Measurements from ENCODE around the gene BICDL2.
A peak's percentile ranks its signal among the peaks of the same experiment; 100 is the strongest.

The BICDL2 gene

DNA sequence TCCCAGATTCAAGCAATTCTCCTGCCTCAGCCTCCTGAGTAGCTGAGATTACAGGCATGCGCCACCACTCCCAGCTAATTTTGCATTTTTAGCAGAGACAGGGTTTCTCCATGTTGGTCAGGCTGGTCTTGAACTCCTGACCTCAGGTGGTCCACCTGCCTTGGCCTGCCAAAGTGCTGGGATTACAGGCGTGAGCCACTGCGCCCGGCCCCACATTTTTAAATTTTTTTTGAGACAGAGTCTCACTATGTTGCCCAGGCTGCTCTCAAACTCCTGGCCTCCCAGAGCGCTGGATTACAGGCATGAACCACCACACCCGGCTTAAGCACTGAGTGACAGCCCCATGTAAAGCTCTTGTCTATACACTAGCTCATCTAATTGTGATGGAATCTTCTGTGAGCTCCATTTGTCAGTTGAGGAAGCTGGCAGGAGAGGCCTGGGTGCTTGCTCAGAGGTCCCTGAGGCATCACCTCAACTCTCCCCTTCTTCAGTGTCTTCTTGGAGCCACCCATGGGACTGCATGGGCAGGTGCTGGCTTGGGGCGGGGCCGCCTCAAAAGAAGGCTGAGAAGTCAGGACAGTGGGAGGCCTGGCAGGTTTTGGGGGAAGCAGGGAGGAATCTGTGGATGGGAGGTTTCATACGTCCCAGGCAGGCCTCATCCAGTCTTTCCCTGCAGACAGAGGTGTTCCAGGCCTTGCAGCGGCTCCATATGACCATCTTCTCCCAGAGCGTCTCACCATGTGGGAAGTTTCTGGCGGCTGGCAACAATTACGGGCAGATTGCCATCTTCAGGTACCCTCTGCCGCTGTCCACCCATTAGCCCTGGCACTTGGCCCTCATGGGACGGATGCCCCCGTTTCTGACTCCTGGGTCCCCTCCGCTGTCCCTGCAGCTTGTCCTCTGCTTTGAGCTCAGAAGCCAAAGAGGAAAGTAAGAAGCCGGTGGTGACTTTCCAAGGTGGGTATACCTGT is 11.4 kb downstream of the BICDL2 start:
- DNase-seq (ENCODE audit: low read depth) = no peak

DNA sequence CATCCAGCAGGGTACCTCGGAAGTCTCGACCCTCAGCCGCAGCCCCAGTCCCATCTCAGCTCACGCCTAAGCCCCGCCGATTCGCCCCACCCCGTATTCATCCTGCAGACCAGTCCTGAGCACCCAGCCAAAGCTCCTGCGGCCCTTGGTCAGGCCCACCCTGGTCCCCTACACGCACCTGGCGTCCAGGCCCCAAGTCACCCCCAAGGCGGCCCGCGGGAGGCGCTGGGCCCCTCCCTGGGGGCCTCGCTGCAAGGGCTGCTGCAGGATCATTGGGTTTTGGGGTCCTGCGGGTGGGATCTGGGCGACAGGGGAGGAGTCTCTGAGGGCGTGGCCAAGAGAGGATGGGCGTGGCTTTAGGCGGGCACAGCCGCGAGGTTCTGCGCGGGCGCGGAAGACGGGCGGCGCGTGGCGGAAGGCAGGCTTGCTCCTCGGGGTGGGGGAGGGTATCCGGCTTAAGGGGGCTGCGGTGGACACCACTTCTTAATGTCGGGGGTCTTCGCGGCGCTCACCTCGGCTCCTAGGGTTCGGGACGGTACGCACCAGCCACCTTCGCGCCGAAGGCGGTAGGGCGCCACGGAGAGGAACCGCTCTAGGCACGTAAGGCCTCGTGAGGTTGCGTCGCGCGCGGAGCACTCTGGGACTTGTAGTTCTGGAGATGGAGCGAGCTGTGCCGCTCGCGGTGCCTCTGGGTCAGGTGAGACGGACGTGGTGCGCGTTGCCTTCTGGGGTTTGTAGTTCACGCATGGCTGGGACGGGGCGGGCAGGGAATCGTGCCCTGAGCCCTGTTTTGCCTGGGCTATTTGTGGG is 12.9 kb downstream of the BICDL2 start, which contains the start of the genes HCFC1R1 and THOC6:
Gene HCFC1R1, minus strand, starts transcription at position 274 of the 810 bp plus-strand sequence. Its CDS starts 1 bp downstream, at position 273.
Gene THOC6, plus strand, starts transcription at position 367 of the 810 bp plus-strand sequence. Its CDS starts 292 bp downstream, at position 659.
- peak; percentile 93 for DNase-seq (ENCODE audit: low read depth)

DNA sequence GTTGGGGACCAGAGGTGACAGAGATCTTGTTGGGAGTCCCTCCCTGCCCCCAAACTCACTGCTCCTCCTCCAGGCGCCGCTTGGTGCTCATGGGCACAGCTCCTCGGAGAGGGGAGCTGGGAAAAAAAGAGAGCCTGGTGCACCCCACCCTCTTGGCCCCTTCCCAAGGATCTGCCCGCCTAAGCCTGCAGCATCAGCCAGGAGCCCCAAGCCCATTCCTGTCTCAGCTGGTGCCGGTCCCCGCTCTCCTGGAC is 13.4 kb downstream of the BICDL2 start:
- no peak for DNase-seq (ENCODE audit: low read depth)

GRCh38 chr16:3022684-3023414 is 13.9 kb downstream of the BICDL2 start:
- DNase-seq (ENCODE audit: low read depth) = no peak

- DNase-seq (ENCODE audit: low read depth) = peak; percentile 86
Measured at GRCh38 chr16:3022208-3022683, 14.5 kb downstream of the BICDL2 start.

DNA sequence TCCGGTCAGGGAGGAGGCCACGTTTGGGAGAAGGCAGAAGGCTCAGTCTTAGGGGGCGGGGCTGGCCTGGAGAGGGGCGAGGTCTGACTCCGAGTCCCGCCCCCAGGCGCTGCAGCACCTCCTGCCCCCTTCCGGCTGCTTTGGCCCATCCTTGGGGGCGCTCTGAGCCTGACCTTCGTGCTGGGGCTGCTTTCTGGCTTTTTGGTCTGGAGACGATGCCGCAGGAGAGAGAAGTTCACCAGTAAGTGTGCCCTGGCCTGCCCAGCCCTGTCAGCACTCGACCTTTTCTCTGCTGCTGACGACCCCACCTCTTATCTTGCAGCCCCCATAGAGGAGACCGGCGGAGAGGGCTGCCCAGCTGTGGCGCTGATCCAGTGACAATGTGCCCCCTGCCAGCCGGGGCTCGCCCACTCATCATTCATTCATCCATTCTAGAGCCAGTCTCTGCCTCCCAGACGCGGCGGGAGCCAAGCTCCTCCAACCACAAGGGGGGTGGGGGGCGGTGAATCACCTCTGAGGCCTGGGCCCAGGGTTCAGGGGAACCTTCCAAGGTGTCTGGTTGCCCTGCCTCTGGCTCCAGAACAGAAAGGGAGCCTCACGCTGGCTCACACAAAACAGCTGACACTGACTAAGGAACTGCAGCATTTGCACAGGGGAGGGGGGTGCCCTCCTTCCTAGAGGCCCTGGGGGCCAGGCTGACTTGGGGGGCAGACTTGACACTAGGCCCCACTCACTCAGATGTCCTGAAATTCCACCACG is 15.1 kb downstream of the BICDL2 start:
- DNase-seq (ENCODE audit: low read depth) = peak; percentile 88

DNA sequence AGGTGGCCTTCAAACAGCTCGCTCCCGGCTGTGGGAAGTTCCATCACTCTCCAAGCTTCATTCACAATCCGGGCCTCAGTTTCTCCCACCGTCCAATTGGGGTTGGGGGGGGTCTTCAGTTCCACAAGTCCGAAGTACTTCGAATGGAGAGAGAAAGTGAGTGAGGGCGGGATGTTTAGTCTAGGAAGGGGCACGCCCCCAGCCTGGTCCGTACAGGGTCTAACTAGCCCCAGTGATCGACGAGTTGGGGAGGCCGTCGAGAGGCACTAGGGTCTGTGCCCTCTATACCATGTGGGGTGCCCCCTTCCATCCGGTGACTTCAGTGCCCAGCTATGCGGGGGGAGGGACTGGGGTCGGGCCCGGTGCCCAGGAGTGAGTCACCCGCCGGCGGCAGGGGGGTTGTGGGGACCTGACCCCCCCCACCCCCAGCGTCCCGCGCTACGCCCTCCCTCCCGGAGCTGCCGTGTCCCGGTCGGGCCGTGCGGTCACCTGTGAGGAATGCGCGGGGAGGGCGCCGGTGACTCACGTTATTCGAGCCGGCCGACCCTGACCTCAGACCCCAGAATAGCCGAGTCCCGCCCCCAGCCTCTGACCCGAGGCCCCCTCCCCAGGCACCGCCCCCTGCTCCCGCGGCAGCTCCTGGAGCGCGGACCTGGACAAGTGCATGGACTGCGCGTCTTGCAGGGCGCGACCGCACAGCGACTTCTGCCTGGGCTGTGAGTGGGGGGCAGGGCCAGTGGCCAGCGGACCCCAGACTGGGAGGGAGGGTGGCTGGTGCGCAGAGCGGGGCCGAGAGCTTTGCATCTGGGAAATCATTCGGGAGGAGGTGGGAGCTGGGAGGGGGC is 15.9 kb downstream of the BICDL2 start:
- peak; percentile 46 for DNase-seq (ENCODE audit: low read depth)

GRCh38 chr16:3020247-3020603 is 16.5 kb downstream of the BICDL2 start, which contains the start of gene TNFRSF12A:
Gene TNFRSF12A (plus strand): TSS chr16:3020368. CDS start chr16:3020398, 30 bp downstream.
- DNase-seq (ENCODE audit: low read depth) = peak; percentile 77

DNA sequence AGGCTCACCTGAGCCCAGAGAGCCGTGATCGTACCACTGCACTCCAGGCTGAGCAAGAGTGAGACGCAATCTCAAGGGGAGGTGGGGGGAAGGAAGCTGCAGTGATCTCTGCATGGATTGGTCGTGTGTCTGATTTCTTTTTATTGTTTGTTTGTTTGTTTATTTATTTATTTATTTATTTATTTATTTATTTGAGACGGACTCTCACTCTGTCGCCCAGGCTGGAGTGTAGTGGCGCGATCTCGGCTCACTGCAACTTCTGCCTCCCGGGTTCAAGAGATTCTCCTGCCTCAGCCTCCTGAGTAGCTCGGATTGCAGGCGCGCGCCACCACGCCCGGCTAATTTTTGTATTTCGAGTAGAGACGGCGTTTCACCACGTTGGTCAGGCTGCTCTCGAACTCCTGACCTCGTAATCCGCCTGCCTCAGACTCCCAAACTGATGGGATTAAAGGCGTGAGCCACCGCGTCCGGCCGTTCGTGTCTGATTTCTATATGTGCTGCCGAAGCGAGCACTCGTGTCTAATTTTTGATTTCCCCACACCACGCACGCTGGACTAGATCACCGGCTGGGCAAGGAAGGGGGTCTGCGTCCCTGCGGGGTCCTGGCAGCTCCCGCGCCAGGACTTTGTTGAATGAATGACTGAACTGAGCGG is 17.0 kb downstream of the BICDL2 start:
- no peak for DNase-seq (ENCODE audit: low read depth)

GRCh38 chr16:3017794-3018506 is 18.8 kb downstream of the BICDL2 start, which contains the start of gene CLDN6:
Gene CLDN6 (minus strand): TSS chr16:3018183. CDS start chr16:3016021, 2,162 bp downstream.
- DNase-seq (ENCODE audit: low read depth) = no peak

GRCh38 chr16:3017344-3017743 is 19.4 kb downstream of the BICDL2 start:
- DNase-seq (ENCODE audit: low read depth) = no peak

DNA sequence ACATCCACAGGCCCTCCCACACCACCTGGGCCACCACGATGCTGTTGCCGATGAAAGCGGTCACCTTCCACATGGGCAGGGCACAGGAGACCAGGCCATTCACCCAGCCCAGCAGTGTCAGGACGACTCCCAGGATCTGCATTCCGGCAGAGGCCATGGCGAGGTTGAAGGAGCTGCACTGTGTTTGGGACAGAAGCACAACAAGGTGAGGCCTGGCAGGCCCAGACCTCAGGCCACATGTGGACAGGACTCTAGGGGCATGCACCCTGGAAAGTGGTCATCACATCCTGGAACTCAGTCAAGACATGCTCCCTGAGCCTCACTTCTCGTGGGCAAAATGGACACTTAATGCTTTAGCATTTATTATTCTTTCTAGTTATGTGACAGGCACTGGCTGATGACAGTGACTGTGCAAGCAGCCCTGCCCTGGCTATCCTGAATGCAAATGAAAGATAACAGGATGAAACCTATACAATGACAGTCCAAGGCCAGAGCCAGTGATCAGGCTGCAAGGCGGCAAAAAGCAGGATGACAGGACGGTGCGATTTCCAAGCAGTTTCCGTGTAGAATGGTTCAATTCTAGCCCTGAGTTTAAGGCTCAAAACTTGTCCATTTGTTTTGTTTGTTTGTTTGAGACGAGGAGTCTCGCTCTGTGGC is 20.8 kb downstream of the BICDL2 start:
- DNase-seq (ENCODE audit: low read depth) = no peak

GRCh38 chr16:3014971-3015370 is 21.8 kb downstream of the BICDL2 start:
- no peak for DNase-seq (ENCODE audit: low read depth)

DNA sequence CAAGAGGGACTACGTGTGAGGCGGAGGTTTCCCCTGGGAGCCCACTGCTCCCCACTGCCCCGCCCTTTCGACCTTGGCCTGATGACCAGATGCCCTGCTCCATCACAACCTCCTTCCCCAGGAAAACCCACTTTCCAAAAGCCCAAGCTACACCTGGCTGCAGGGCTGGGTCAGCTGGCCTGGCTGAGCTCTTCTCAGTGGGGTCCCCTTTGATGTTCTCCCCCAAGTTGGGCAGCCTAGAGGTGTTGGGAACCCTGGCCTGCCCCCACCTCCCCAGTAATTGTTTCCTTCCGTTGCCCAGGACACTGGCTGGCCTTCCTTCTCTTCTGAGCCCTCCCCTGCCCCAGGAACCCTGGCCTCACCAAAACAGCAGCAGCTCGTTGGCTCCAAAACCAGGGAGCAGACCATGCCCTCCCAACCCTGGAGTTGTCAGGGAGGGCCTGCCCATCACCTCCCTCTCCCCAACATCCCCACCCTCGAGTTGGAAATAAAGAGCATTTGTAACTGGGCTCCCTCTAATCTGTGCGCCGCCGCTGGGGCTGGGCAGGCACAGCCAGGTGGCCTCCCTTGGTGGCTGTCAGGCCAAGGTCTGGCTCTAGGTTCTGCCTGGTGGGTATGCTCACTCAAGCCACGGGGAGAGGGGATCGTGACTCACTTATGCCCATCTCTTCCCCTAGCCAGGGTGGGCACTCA is 22.6 kb downstream of the BICDL2 start:
- DNase-seq (ENCODE audit: low read depth) = no peak

DNA sequence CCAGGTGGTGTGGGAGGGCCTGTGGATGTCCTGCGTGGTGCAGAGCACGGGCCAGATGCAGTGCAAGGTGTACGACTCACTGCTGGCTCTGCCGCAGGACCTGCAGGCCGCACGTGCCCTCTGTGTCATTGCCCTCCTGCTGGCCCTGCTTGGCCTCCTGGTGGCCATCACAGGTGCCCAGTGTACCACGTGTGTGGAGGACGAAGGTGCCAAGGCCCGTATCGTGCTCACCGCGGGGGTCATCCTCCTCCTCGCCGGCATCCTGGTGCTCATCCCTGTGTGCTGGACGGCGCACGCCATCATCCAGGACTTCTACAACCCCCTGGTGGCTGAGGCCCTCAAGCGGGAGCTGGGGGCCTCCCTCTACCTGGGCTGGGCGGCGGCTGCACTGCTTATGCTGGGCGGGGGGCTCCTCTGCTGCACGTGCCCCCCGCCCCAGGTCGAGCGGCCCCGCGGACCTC is 23.2 kb downstream of the BICDL2 start:
- DNase-seq (ENCODE audit: low read depth) = no peak

- DNase-seq (ENCODE audit: low read depth) = no peak
Measured at GRCh38 chr16:3012828-3013420, 23.8 kb downstream of the BICDL2 start, which contains the start of gene CLDN9. Gene CLDN9 (plus strand): TSS chr16:3012923. CDS start chr16:3013363, 440 bp downstream.

- DNase-seq (ENCODE audit: low read depth) = no peak
Measured at GRCh38 chr16:3012246-3012645, 24.5 kb downstream of the BICDL2 start.
